ENCODE results near the gene ATXN7L1.
"Not testable (repeated sequence)": the region's sequence is repeated elsewhere in the genome, so short reads cannot be mapped to it uniquely, and the experiment has no call there.

Gene ATXN7L1

DNA sequence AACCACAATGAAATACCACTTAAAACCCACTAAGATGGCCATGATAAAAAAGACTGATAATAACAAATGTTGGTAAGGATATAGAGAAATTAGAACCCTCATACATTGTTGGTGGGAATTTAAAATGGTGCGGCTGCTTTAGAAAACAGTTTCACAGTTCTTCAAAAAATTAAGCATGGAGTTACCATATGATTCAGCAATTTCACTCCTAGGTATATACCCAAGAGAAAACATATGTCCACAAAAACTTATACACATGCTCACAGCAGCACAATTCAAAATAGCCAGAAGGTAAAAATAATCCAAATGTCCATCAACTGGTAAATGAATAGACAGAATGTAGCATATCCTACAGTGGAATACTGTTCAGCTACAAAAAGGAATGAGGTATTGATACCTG, 30.0 kb downstream of the ATXN7L1 start:
- Histone ChIP-seq H3K4me3 (ENCODE audit: low read depth in 1 of 2, low read length in 1 of 2) (no peak overlapping the region), H3K27me3 (no peaks in the 10 kb centered on the region), H3K27ac (no peak overlapping the region), H3K4me1 (ENCODE audit: control insufficient read depth in 1 of 2, insufficient read depth in 1 of 2, low read depth in 1 of 2, low read length in 1 of 2) (no peaks in the 10 kb centered on the region), H3K36me3 (no peaks in the 10 kb centered on the region), H3K9me3 (no peaks in the 10 kb centered on the region)
- TF ChIP-seq CTCF (IDR thresholded peaks at IDR 0.05): no peak

DNA sequence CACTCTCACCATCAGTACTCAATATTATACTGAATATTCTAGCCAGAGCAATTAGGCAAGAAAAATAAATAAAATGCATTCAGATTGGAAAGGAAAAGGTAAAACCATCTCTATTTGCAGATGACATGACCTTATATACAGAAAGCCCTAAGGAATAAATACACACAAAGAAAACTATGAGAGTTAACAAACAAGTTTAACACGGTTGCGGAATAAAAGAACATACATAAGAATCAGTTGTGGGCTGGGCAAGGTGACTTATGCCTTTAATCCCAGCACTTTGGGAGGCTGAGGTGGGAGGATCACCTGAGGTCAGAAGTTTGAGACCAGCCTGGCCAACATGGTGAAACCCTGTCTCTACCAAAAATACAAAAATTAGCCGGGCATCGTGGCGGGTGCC, 31.7 kb downstream of the ATXN7L1 start:
- H3K27me3 ChIP-seq; H3K4me3 ChIP-seq (ENCODE audit: low read depth in 1 of 2, low read length in 1 of 2); H3K4me1 ChIP-seq (ENCODE audit: control insufficient read depth in 1 of 2, insufficient read depth in 1 of 2, low read depth in 1 of 2, low read length in 1 of 2); H3K9me3 ChIP-seq; H3K36me3 ChIP-seq; H3K27ac ChIP-seq: not testable (repeated sequence)

DNA sequence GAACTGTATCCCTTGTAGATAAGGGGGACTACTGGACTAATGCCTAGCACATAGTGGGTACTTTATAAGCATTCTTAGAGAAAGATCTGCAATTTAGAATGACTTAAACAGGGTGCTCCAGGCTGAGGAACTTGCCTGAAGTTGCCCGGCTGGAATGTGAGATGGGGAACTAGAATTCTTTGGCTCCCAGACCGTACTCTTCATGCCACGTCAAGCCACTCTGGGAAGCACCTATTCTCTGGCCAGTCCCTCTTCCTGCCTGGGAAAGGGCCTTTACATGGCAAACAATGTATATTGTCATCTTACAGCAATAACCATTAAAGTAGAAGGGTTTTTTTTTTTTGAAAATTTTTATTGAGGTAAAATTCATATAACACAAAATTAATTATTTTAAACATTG, 34.5 kb downstream of the ATXN7L1 start:
- Histone ChIP-seq H3K4me3 (ENCODE audit: low read depth in 1 of 2, low read length in 1 of 2) (no peak overlapping the region), H3K27me3 (no peaks in the 10 kb centered on the region), H3K27ac (no peak overlapping the region), H3K36me3 (no peaks in the 10 kb centered on the region), H3K9me3 (no peaks in the 10 kb centered on the region), H3K4me1 (ENCODE audit: control insufficient read depth in 1 of 2, insufficient read depth in 1 of 2, low read depth in 1 of 2, low read length in 1 of 2) (no peaks in the 10 kb centered on the region)
- no peak for TF ChIP-seq CTCF (IDR thresholded peaks at IDR 0.05)

DNA sequence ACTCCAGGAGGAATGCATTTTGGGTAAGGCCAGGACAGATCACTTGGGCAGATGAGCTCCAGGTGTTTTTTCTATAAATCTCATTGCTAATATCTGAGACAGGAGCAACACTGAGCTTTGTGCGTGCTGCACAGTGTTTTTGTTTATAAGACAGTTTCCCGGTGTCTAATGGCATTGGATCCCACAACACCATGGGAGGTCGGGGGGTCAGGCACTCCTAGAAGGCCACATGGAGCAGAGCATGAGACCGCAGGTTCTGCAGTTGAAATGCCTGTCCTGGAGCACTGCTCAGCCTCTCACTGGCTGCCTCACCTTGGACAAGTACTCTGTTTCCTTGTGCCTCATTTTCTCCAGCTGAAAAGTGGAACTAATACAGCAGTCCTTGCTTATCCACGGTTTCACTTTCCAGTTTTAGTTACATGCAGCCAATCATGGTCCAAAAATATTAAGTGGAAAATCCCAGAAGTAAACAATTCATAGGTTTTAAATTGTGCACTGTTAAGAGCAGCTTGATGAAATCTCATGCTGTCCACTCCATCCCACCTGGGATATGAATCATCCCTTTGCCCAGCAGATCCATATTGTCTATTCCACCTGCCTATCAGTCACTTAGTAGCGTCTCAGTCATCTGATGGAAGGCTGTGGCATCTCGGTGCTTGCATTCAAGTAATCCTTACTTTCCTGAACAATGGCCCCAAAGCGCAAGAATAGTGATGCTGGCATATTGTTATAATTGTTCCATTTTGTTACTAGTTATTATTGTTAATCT, 35.2 kb downstream of the ATXN7L1 start:
- Histone ChIP-seq H3K27me3 (no peaks in the 10 kb centered on the region), H3K36me3 (no peaks in the 10 kb centered on the region), H3K9me3 (no peaks in the 10 kb centered on the region), H3K27ac (no peak overlapping the region), H3K4me3 (ENCODE audit: low read depth in 1 of 2, low read length in 1 of 2) (no peak overlapping the region), H3K4me1 (ENCODE audit: control insufficient read depth in 1 of 2, insufficient read depth in 1 of 2, low read depth in 1 of 2, low read length in 1 of 2) (no peaks in the 10 kb centered on the region)
- no peak for TF ChIP-seq CTCF (IDR thresholded peaks at IDR 0.05)

DNA sequence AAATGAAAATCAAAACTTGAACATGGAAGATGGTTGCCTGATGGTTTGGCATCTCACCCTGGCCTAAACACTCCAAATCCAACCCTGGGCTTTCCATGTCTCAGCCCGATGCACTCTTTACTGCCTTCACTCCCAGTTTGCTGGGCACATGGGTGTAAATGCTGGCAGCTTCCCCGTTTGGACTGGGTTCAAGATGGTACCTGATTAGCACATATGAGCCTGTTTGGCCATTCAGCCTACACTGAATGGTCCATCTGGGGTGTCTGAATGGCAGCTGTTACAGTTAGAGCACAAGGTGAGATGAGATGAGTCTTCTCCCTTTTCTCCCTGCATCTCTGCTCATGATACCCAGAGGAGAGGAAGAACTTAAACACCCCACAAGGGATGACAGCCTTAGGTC, 37.1 kb downstream of the ATXN7L1 start:
- Histone ChIP-seq H3K4me1 (ENCODE audit: control insufficient read depth in 1 of 2, insufficient read depth in 1 of 2, low read depth in 1 of 2, low read length in 1 of 2) (no peaks in the 10 kb centered on the region), H3K36me3 (no peaks in the 10 kb centered on the region), H3K27me3 (no peaks in the 10 kb centered on the region), H3K27ac (no peak overlapping the region), H3K4me3 (ENCODE audit: low read depth in 1 of 2, low read length in 1 of 2) (no peak overlapping the region), H3K9me3 (no peaks in the 10 kb centered on the region)
- no peak for TF ChIP-seq CTCF (IDR thresholded peaks at IDR 0.05)

GRCh38 chr7:105838627-105839231, 37.7 kb downstream of the ATXN7L1 start:
- no peaks in the 10 kb centered on the region for H3K27me3 ChIP-seq
- no peak for TF ChIP-seq CTCF (IDR thresholded peaks at IDR 0.05)
- no peaks in the 10 kb centered on the region for H3K9me3 ChIP-seq
- no peaks in the 10 kb centered on the region for H3K36me3 ChIP-seq
- no peaks in the 10 kb centered on the region for H3K4me1 ChIP-seq (ENCODE audit: control insufficient read depth in 1 of 2, insufficient read depth in 1 of 2, low read depth in 1 of 2, low read length in 1 of 2)
- H3K4me3 ChIP-seq (ENCODE audit: low read depth in 1 of 2, low read length in 1 of 2): no peak overlapping the region
- H3K27ac ChIP-seq: no peak overlapping the region
